Hepatocyte (in vitro differentiated cells): ENCODE results near the gene TMCO4.

ENCODE experiments used
- CTCF ChIP-seq: fragments of 200-600 bp; sonication (generic); IDR thresholded peaks from 2 replicates; pipeline ENCODE4 v1.5.1; 2016; ENCODE audit warnings: antibody characterized with exemption, mild to moderate bottlenecking; ENCODE audit not compliant: poor library complexity
- EZH2 ChIP-seq: fragments of 200-600 bp; sonication (generic); IDR thresholded peaks from 2 replicates; pipeline ENCODE4 v1.6.1; 2016; ENCODE audit warnings: antibody characterized with exemption, mild to moderate bottlenecking, borderline replicate concordance
- EZH2phosphoT487 ChIP-seq: fragments of 200-600 bp; sonication (generic); IDR thresholded peaks from one replicate; pipeline ENCODE4 v1.6.1; 2018; ENCODE audit warnings: antibody characterized with exemption, mild to moderate bottlenecking, low read depth, moderate library complexity; ENCODE audit not compliant: unreplicated experiment, severe bottlenecking

DNA sequence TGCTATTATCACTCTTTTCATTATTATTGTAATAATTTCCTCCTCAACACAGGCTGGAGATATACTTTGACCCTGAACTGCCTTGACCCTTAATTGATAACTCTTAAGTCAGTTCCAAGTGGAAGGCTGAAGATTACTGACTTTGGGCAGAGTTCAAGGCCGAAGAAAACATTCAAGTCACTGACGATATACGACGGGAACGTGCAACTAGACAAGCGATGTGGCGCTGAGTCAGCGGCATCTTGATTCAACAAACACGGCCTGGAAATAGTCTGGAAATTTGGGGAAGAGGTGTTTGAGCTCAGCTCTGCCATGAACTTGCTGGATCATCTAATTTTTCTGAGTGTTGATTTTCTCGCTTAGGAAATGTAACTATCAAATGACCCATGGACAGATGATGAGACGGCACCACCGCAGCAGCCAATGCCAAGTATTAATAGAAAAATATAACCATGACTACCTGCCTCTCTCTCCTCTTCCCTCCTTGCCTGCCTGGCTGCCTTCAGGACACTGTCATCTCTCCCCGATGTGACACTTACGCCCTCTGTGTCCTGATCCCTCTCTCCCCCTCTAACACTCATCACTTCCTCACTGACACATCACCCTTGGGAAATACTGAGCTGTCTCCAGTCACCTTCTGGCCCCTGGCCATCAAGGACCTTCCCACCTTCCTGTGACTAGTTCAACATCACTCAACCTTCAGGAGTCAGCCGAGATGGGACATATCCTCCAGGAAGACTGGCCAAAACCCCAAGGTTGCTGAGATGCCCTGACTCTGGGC, 49.4 kb downstream of the TMCO4 start:
- TF ChIP-seq CTCF (no peak), EZH2 (no peak), EZH2phosphoT487 (no peak)
